Ammon's horn (tissue), 1 donor: ENCODE measurements around the gene GRIN1.
A peak's percentile ranks its signal among the peaks of the same experiment; 100 is the strongest.
"Not testable (repeated sequence)": the region's sequence is repeated elsewhere in the genome, so short reads cannot be mapped to it uniquely, and the experiment has no call there.

ENCODE experiments used
- DNase-seq: peaks from one replicate; pipeline ENCODE4 v3.0.0-alpha.2; 2016; ENCODE audit warnings: low spot score

GRIN1 gene

GRCh38 chr9:137111788-137112563 lies 27.0 kb upstream of the GRIN1 start:
- no peak for DNase-seq

GRCh38 chr9:137112564-137113384 lies 26.2 kb upstream of the GRIN1 start:
- no peak for DNase-seq

- DNase-seq, result no peak
Measured at GRCh38 chr9:137113385-137114159, 25.4 kb upstream of the GRIN1 start.

- DNase-seq, result no peak
Measured at GRCh38 chr9:137114220-137114612, 24.7 kb upstream of the GRIN1 start.

GRCh38 chr9:137114613-137115393 lies 24.2 kb upstream of the GRIN1 start, which contains the start of gene DPP7:
Gene DPP7 (minus strand): TSS chr9:137114733. CDS start chr9:137114713, 20 bp downstream.
- peak; percentile 85 for DNase-seq

- no peak for DNase-seq
Measured at GRCh38 chr9:137115394-137116026, 23.4 kb upstream of the GRIN1 start.

- DNase-seq, result no peak
Measured at GRCh38 chr9:137116027-137116507, 22.9 kb upstream of the GRIN1 start.

- no peak for DNase-seq
Measured at GRCh38 chr9:137116728-137117127, 22.2 kb upstream of the GRIN1 start.

- no peak for DNase-seq
Measured at GRCh38 chr9:137117269-137117731, 21.7 kb upstream of the GRIN1 start.

- not testable (repeated sequence) for DNase-seq
Measured at GRCh38 chr9:137118092-137118603, 20.8 kb upstream of the GRIN1 start.

- DNase-seq, result not testable (repeated sequence)
Measured at GRCh38 chr9:137121927-137122795, 16.8 kb upstream of the GRIN1 start.

- DNase-seq, result not testable (repeated sequence)
Measured at GRCh38 chr9:137122796-137123467, 16.0 kb upstream of the GRIN1 start.

GRCh38 chr9:137123468-137123837 lies 15.5 kb upstream of the GRIN1 start:
- no peak for DNase-seq

- not testable (repeated sequence) for DNase-seq
Measured at GRCh38 chr9:137123952-137124462, 14.9 kb upstream of the GRIN1 start.

GRCh38 chr9:137126786-137127185 lies 12.2 kb upstream of the GRIN1 start:
- DNase-seq, result no peak

- DNase-seq, result no peak
Measured at GRCh38 chr9:137127301-137128157, 11.4 kb upstream of the GRIN1 start.

- DNase-seq, result no peak
Measured at GRCh38 chr9:137128158-137128861, 10.6 kb upstream of the GRIN1 start.
